Measurements from ENCODE around the gene PRR13. TPM values are rescaled to one million over a fixed set of nuclear protein-coding genes. Genes with fewer than 3 reads are reported as not detected.
A peak's percentile ranks its signal among the peaks of the same experiment; 100 is the strongest.

PRR13 gene
- polyA plus RNA-seq, 1 of the 3 experiments (the other 2 are of a cell fraction) = 58.5 TPM

DNA sequence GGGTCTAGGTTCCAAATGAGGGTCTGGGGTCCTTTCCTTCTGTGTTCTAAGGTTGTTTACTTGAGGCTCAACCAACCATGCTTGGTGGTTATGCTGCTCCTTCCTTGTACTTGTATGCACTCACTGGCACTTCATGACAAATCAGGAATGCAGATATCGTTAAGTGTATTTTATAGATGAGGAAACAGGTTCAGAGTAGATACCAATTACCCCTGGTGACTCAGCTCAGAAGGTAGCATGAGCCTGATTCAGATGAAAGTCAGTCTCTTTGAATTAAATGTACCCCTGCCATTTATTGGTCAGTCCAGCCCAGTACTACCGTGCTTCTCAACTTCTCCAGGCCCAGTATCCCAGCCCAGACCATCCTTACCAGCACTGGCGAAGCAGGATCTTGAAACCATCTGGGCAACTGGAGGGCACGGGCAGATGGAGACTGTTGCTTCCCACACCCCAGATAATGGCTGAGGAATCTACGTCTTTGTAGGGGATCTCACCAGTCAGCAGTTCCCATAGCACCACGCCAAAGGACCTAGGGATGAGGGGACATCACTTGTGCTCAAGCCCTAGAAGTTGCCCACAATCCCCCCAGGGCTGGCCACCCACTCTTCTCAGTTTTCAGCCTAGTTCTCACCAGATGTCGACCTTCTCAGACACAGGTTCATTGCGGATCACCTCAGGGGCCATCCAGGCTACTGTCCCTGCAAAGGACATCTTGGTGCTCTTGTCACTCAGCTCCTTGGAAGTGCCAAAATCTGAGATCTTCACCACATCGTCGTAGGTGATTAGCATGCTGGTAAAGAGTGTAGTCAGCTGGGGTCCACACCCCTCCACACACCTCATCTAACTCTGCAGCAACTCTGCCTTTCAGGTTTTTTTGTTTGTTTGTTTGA, 43.4 kb downstream of the PRR13 start:
- peaks cover 38% of the 10 kb centered on the region for H4K20me1 ChIP-seq (ENCODE audit: insufficient read depth)

DNA sequence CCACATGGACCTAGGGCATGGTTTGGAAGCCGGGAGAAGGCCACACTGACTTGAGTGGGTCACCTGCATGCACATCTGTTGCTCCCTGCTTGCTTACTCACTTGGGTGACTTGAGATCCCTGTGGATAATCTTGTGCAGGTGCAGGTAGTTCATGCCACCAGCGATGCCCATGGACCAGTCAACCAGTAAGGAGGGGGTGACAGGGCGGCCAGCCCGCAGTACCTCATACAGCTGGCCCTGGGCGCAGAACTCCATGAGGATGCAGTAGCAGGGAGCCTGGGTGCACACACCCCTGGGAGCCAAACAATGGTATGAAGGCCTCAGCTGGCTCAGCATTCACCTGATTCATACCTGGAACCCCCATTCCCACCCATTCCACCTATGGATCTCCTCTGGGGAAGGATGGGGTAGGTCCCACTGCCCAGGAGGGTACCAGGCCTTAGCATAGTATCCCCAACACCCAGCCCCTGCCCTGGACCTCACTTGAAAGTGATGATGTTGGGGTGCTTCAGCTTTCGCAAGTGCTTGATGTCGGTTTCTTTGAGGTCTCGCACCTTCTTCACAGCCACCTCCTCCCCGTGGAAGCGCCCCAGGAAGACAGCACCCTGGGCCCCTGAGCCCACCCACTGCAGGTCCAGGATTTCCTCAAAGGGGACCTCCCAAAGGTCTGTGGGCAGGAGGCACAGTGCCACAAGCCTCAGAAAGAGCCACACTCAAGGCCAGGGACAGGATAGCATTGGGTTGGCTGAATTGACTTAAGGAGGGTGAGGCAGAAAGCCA, 44.6 kb downstream of the PRR13 start:
- ChIA-PET POLR2A (interaction anchor here (1.1 kb wide), 1 partner anchor 8 kb away, joined by 3 read pairs; no protein-coding TSS in a partner anchor), CTCF (interaction anchor here (0.6 to 2.9 kb wide), 3 partner anchors 10 to 161 kb away, joined by 3 to 13 read pairs (median 3); no protein-coding TSS in a partner anchor)
- no peak for DNase-seq
- TF ChIP-seq, protein P1, sequence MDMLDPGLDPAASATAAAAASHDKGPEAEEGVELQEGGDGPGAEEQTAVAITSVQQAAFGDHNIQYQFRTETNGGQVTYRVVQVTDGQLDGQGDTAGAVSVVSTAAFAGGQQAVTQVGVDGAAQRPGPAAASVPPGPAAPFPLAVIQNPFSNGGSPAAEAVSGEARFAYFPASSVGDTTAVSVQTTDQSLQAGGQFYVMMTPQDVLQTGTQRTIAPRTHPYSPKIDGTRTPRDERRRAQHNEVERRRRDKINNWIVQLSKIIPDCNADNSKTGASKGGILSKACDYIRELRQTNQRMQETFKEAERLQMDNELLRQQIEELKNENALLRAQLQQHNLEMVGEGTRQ (IDR thresholded peaks at IDR 0.05; ENCODE audit: borderline replicate concordance, low read depth, low read length) = no peak
- TF ChIP-seq POLR2AphosphoS5 (IDR thresholded peaks at IDR 0.05; ENCODE audit: low read depth, low read length) = no peak
- TF ChIP-seq ELF1 (IDR thresholded peaks at IDR 0.05) = no peak
- TF ChIP-seq EP300 (IDR thresholded peaks at IDR 0.05; ENCODE audit: borderline replicate concordance in 1 of 2, low read depth in 1 of 2, low read length in 1 of 2) = no peak
- no peak for TF ChIP-seq RAD21 (IDR thresholded peaks at IDR 0.05; ENCODE audit: low read length)
- no peak for TF ChIP-seq SMC3 (IDR thresholded peaks at IDR 0.05; ENCODE audit: low read depth, low read length)
- TF ChIP-seq JUND (IDR thresholded peaks at IDR 0.05) = no peak
- TF ChIP-seq TEAD4 (IDR thresholded peaks at IDR 0.05; ENCODE audit: borderline replicate concordance, insufficient read depth) = no peak
- Histone ChIP-seq H3K36me3 (replicated peaks in 1 of 2; ENCODE audit: control insufficient read depth in 1 of 2, insufficient read depth in 2 of 2, low read length in 1 of 2) (peaks cover 46 to 47% of the 10 kb centered on the region in 2 experiments), H3K9me2 (no peaks in the 10 kb centered on the region), H3K4me2 (no peak overlapping the region), H3F3A (replicated peaks; ENCODE audit: insufficient read depth) (peaks cover 47% of the 10 kb centered on the region), H3K27ac (ENCODE audit: low read depth in 2 of 2, low read length in 1 of 2) (no peak overlapping the region; a peak in 1 of 4 replicates), H3K9me3 (no peaks in the 10 kb centered on the region), H4K20me1 (ENCODE audit: insufficient read depth) (peaks cover 28% of the 10 kb centered on the region), H3K27me3 (ENCODE audit: insufficient read depth) (no peaks in the 10 kb centered on the region), H3K79me2 (ENCODE audit: insufficient read depth) (peaks cover 36% of the 10 kb centered on the region; the same call in 1 of the 2 replicates), H3K4me1 (ENCODE audit: control insufficient read depth in 1 of 2, insufficient read depth in 2 of 2, low read depth in 1 of 2, low read length in 1 of 2) (peaks cover 0 to 4% of the 10 kb centered on the region in 2 experiments; a peak in 1 of 4 replicates), H2AFZ (ENCODE audit: low read depth) (no peak overlapping the region), H3K9ac (no peak overlapping the region), H3K4me3 (ENCODE audit: low read depth in 2 of 2, low read length in 1 of 2) (no peak overlapping the region)
- WGBS (ENCODE audit: low lambda C conversion rate) = 99% methylated on average over 10 of the region's 10 CpGs

More for the DNA sequence above, 43.4 kb downstream of the PRR13 start:
- no peak overlapping the region for H2AFZ ChIP-seq (ENCODE audit: low read depth)
- no peaks in the 10 kb centered on the region for H3K9me2 ChIP-seq
- H3F3A ChIP-seq (replicated peaks; ENCODE audit: insufficient read depth) = peaks cover 59% of the 10 kb centered on the region
- ChIA-PET POLR2A (interaction anchor here (4.4 kb wide), 1 partner anchor 7 kb away, joined by 28 read pairs; no protein-coding TSS in a partner anchor), CTCF (no interaction called here)
- H3K9me3 ChIP-seq = no peaks in the 10 kb centered on the region
- WGBS (ENCODE audit: low lambda C conversion rate) = 90% methylated on average over 6 of the region's 10 CpGs
- H3K36me3 ChIP-seq (replicated peaks in 1 of 2; ENCODE audit: control insufficient read depth in 1 of 2, insufficient read depth in 2 of 2, low read length in 1 of 2) = peaks cover 56 to 58% of the 10 kb centered on the region in 2 experiments
- no peak overlapping the region for H3K9ac ChIP-seq
- H3K4me2 ChIP-seq = no peak overlapping the region
- no peaks in the 10 kb centered on the region for H3K27me3 ChIP-seq (ENCODE audit: insufficient read depth)
- TF ChIP-seq TCF12 (IDR thresholded peaks at IDR 0.05) (no peak), MXI1 (IDR thresholded peaks at IDR 0.05; ENCODE audit: low read depth, low read length) (no peak), CHD2 (IDR thresholded peaks at IDR 0.05; ENCODE audit: low read length, partially characterized antibody) (no peak), POLR2AphosphoS5 (IDR thresholded peaks at IDR 0.05; ENCODE audit: low read depth, low read length) (peak; percentile 30), RFX5 (IDR thresholded peaks at IDR 0.05; ENCODE audit: low read length) (no peak)
- TF ChIP-seq, protein P2, sequence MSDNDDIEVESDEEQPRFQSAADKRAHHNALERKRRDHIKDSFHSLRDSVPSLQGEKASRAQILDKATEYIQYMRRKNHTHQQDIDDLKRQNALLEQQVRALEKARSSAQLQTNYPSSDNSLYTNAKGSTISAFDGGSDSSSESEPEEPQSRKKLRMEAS (IDR thresholded peaks at IDR 0.05; ENCODE audit: low read depth) = no peak
- TF ChIP-seq, protein P3, sequence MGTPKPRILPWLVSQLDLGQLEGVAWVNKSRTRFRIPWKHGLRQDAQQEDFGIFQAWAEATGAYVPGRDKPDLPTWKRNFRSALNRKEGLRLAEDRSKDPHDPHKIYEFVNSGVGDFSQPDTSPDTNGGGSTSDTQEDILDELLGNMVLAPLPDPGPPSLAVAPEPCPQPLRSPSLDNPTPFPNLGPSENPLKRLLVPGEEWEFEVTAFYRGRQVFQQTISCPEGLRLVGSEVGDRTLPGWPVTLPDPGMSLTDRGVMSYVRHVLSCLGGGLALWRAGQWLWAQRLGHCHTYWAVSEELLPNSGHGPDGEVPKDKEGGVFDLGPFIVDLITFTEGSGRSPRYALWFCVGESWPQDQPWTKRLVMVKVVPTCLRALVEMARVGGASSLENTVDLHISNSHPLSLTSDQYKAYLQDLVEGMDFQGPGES (IDR thresholded peaks at IDR 0.05; ENCODE audit: low read depth, low read length) = no peak
- peaks cover 0 to 4% of the 10 kb centered on the region in 2 experiments; a peak in 2 of 4 replicates for H3K4me1 ChIP-seq (ENCODE audit: control insufficient read depth in 1 of 2, insufficient read depth in 2 of 2, low read depth in 1 of 2, low read length in 1 of 2)
- no peak for DNase-seq
- peak overlapping the region in 1 of 2 experiments; percentile 5; a peak in 1 of 4 replicates for H3K27ac ChIP-seq (ENCODE audit: low read depth in 2 of 2, low read length in 1 of 2)
- H3K4me3 ChIP-seq (ENCODE audit: low read depth in 2 of 2, low read length in 1 of 2) = no peak overlapping the region
- H3K79me2 ChIP-seq (ENCODE audit: insufficient read depth) = peaks cover 30% of the 10 kb centered on the region; the same call in 1 of the 2 replicates
